Measurements from ENCODE around the gene NSD2.
A peak's percentile ranks its signal among the peaks of the same experiment; 100 is the strongest.
"Not testable (repeated sequence)": the region's sequence is repeated elsewhere in the genome, so short reads cannot be mapped to it uniquely, and the experiment has no call there.

The NSD2 gene

GRCh38 chr4:1999308-1999707 lies 128.1 kb downstream of the NSD2 start:
- DNase-seq (ENCODE audit: low read depth in 2 of 2): not testable (repeated sequence)

GRCh38 chr4:2003361-2003760 lies 132.2 kb downstream of the NSD2 start:
- not testable (repeated sequence) for DNase-seq (ENCODE audit: low read depth in 2 of 2)

- DNase-seq (ENCODE audit: low read depth in 2 of 2): no peak
These were observed 135.2 kb downstream of the NSD2 start for GRCh38 chr4:2006367-2006766.

GRCh38 chr4:2006956-2007653 lies 135.9 kb downstream of the NSD2 start:
- DNase-seq (ENCODE audit: low read depth in 2 of 2): no peak

- no peak for DNase-seq (ENCODE audit: low read depth in 2 of 2)
These were observed 136.8 kb downstream of the NSD2 start for GRCh38 chr4:2007804-2008670.

- no peak for DNase-seq (ENCODE audit: low read depth in 2 of 2)
These were observed 137.4 kb downstream of the NSD2 start for GRCh38 chr4:2008671-2008920.

GRCh38 chr4:2008921-2009650 lies 137.9 kb downstream of the NSD2 start, which contains the start of gene NELFA:
TSS of gene NELFA (minus strand) at chr4:2008974. CDS start at chr4:2008959, 15 bp downstream.
- DNase-seq (ENCODE audit: low read depth in 2 of 2): peak; percentile 89 to 92

GRCh38 chr4:2009651-2010233 lies 138.5 kb downstream of the NSD2 start:
- peak in 1 of 2 donors; percentile 37 for DNase-seq (ENCODE audit: low read depth in 2 of 2)

GRCh38 chr4:2011583-2011982 lies 140.4 kb downstream of the NSD2 start:
- DNase-seq (ENCODE audit: low read depth in 2 of 2): no peak

GRCh38 chr4:2015008-2015407 lies 143.8 kb downstream of the NSD2 start:
- no peak for DNase-seq (ENCODE audit: low read depth in 2 of 2)

- not testable (repeated sequence) for DNase-seq (ENCODE audit: low read depth in 2 of 2)
These were observed 150.3 kb downstream of the NSD2 start for GRCh38 chr4:2021358-2022018.

GRCh38 chr4:2024683-2025082 lies 153.5 kb downstream of the NSD2 start:
- DNase-seq (ENCODE audit: low read depth in 2 of 2): no peak

- DNase-seq (ENCODE audit: low read depth in 2 of 2): no peak
These were observed 154.6 kb downstream of the NSD2 start for GRCh38 chr4:2025817-2026216.

- not testable (repeated sequence) for DNase-seq (ENCODE audit: low read depth in 2 of 2)
These were observed 155.9 kb downstream of the NSD2 start for GRCh38 chr4:2027120-2027519.

- DNase-seq (ENCODE audit: low read depth in 2 of 2): not testable (repeated sequence)
These were observed 160.0 kb downstream of the NSD2 start for GRCh38 chr4:2031161-2031560.

Measured in stimulated activated CD4-positive, alpha-beta T cell treated with anti-CD3 and anti-CD28 coated beads, Interleukin-1b, Interleukin-23, amount 100 ng/mL, for 4 hours (primary cell).